Neural progenitor cell (in vitro differentiated cells): ENCODE results near the gene SETDB2. TPM values are rescaled to one million over a fixed set of nuclear protein-coding genes. Genes with fewer than 3 reads are reported as not detected.

Source experiments
- DNase-seq: peaks from one replicate; pipeline ENCODE4 v3.0.0-alpha.2; 2016; ENCODE audit warnings: low spot score
- H2AFZ ChIP-seq: fragments of 200-600 bp; sonication (generic); replicated peaks from 2 replicates; pipeline ENCODE4 v1.6.1; 2016; ENCODE audit warnings: antibody characterized with exemption
- H3F3A ChIP-seq: fragments of 200-600 bp; sonication (generic); 2 replicates; pipeline ENCODE4 v1.6.1; 2016; ENCODE audit warnings: antibody characterized with exemption, low read depth
- H3K27ac ChIP-seq: fragments of 200-600 bp; sonication (generic); 2 replicates; pipeline ENCODE4 v1.5.1; 2016; ENCODE audit warnings: mild to moderate bottlenecking
- H3K27me3 ChIP-seq: fragments of 200-600 bp; sonication (generic); 2 replicates; pipeline ENCODE4 v1.6.1; 2016; ENCODE audit warnings: mild to moderate bottlenecking, moderate library complexity
- H3K36me3 ChIP-seq: fragments of 200-600 bp; sonication (generic); 2 replicates; pipeline ENCODE4 v1.5.1; 2016
- H3K4me1 ChIP-seq: fragments of 200-600 bp; sonication (generic); 2 replicates; pipeline ENCODE4 v1.6.1; 2016; ENCODE audit warnings: mixed run types
- H3K4me2 ChIP-seq: fragments of 200-600 bp; sonication (generic); 2 replicates; pipeline ENCODE4 v1.6.1; 2016
- H3K4me3 ChIP-seq: fragments of 200-600 bp; sonication (generic); 2 replicates; pipeline ENCODE4 v1.5.1; 2016
- H3K79me2 ChIP-seq: fragments of 200-600 bp; sonication (generic); 2 replicates; pipeline ENCODE4 v1.6.1; 2016; ENCODE audit warnings: low read depth
- H3K9ac ChIP-seq: fragments of 200-600 bp; sonication (generic); 2 replicates; pipeline ENCODE4 v1.6.1; 2016
- H3K9me3 ChIP-seq: fragments of 200-600 bp; sonication (generic); 2 replicates; pipeline ENCODE4 v1.5.1; 2016; ENCODE audit warnings: low read depth
- H4K20me1 ChIP-seq: fragments of 200-600 bp; sonication (generic); 2 replicates; pipeline ENCODE4 v1.6.1; 2016; ENCODE audit warnings: low read depth
- H3K27ac Mint-ChIP-seq: 3 replicates; pipeline ENCODE4 v1.8.0; 2021; ENCODE audit warnings: mixed read lengths
- H3K27me3 Mint-ChIP-seq: 2 replicates; pipeline ENCODE4 v1.8.0; 2022; ENCODE audit warnings: low read depth, mild to moderate bottlenecking, inconsistent platforms, moderate library complexity, mixed read lengths; ENCODE audit not compliant: insufficient read depth
- H3K36me3 Mint-ChIP-seq: 3 replicates; pipeline ENCODE4 v1.8.0; 2021; ENCODE audit warnings: mixed read lengths
- H3K4me1 Mint-ChIP-seq: 3 replicates; pipeline ENCODE4 v1.8.0; 2021; ENCODE audit warnings: mixed read lengths
- H3K4me3 Mint-ChIP-seq: 3 replicates; pipeline ENCODE4 v1.8.0; 2021; ENCODE audit warnings: mild to moderate bottlenecking, moderate library complexity, mixed read lengths
- H3K9me3 Mint-ChIP-seq: 3 replicates; pipeline ENCODE4 v1.8.0; 2020; ENCODE audit warnings: mixed read lengths
- CTCF ChIP-seq: fragments of 200-600 bp; sonication (generic); IDR thresholded peaks from 2 replicates; pipeline ENCODE4 v1.5.1; 2017; ENCODE audit warnings: antibody characterized with exemption, mild to moderate bottlenecking
- EZH2 ChIP-seq: fragments of 200-600 bp; sonication (generic); IDR thresholded peaks from 2 replicates; pipeline ENCODE4 v1.6.1; 2017; ENCODE audit warnings: antibody characterized with exemption, mild to moderate bottlenecking, moderate library complexity
- EZH2phosphoT487 ChIP-seq: fragments of 200-600 bp; sonication (generic); IDR thresholded peaks from 2 replicates; pipeline ENCODE4 v1.6.1; 2017; ENCODE audit warnings: antibody characterized with exemption
- total RNA-seq: library from RNA; depleted of rRNA; stranded (reverse); fragments of >200 nt; gene quantifications from 2 replicates; pipeline ENCODE4 v1.2.3, GENCODE V29; 2015; ENCODE audit warnings: low replicate concordance

Gene SETDB2
- total RNA-seq, 1 donor from 2014 or later: 9.5 TPM

- Histone ChIP-seq H3K9me3 (no peaks in the 10 kb centered on the region), H3K9ac (no peak overlapping the region), H3K27ac (no peak overlapping the region), H4K20me1 (no peaks in the 10 kb centered on the region), H3K79me2 (no peaks in the 10 kb centered on the region), H3K27me3 (no peaks in the 10 kb centered on the region), H3F3A (no peaks in the 10 kb centered on the region), H3K4me1 (no peaks in the 10 kb centered on the region), H3K36me3 (no peaks in the 10 kb centered on the region), H3K4me2 (no peak overlapping the region), H2AFZ (no peak overlapping the region), H3K4me3 (no peak overlapping the region)
- Mint-ChIP-seq H3K27ac (no peak overlapping the region), H3K4me3 (no peak overlapping the region), H3K4me1 (peaks cover 9% of the 10 kb centered on the region), H3K27me3 (no peaks in the 10 kb centered on the region), H3K36me3 (peaks cover 31% of the 10 kb centered on the region), H3K9me3 (no peaks in the 10 kb centered on the region)
- DNase-seq: no peak
- TF ChIP-seq CTCF: no peak
- no peak for TF ChIP-seq EZH2phosphoT487
- TF ChIP-seq EZH2: no peak
These were observed 86.4 kb downstream of the SETDB2 start for GRCh38 chr13:49530457-49530856.

GRCh38 chr13:49532593-49532992 is 88.5 kb downstream of the SETDB2 start:
- no peaks in the 10 kb centered on the region for H3K9me3 ChIP-seq
- Mint-ChIP-seq H3K9me3 (no peaks in the 10 kb centered on the region), H3K4me3 (no peak overlapping the region), H3K4me1 (peaks cover 13% of the 10 kb centered on the region), H3K36me3 (peaks cover 41% of the 10 kb centered on the region), H3K27ac (no peak overlapping the region), H3K27me3 (no peaks in the 10 kb centered on the region)
- H2AFZ ChIP-seq: no peak overlapping the region
- H3K4me1 ChIP-seq: no peaks in the 10 kb centered on the region
- H3K27ac ChIP-seq: no peak overlapping the region
- TF ChIP-seq EZH2phosphoT487 (no peak), EZH2 (no peak)
- no peak overlapping the region for H3K9ac ChIP-seq
- DNase-seq: no peak
- H3F3A ChIP-seq: no peaks in the 10 kb centered on the region
- no peaks in the 10 kb centered on the region for H3K79me2 ChIP-seq
- H3K27me3 ChIP-seq: no peaks in the 10 kb centered on the region
- H4K20me1 ChIP-seq: no peaks in the 10 kb centered on the region
- no peak overlapping the region for H3K4me3 ChIP-seq
- H3K4me2 ChIP-seq: no peak overlapping the region
- H3K36me3 ChIP-seq: no peaks in the 10 kb centered on the region

- no peak for TF ChIP-seq EZH2
- TF ChIP-seq CTCF: no peak
- no peak for TF ChIP-seq EZH2phosphoT487
- H3K36me3 ChIP-seq: no peaks in the 10 kb centered on the region
- H3K9me3 Mint-ChIP-seq: no peaks in the 10 kb centered on the region
These were observed 88.9 kb downstream of the SETDB2 start for GRCh38 chr13:49533011-49533410.

GRCh38 chr13:49533591-49534269 is 89.7 kb downstream of the SETDB2 start:
- Histone ChIP-seq H3K4me3 (no peak overlapping the region), H2AFZ (no peak overlapping the region), H3K27me3 (no peaks in the 10 kb centered on the region), H3K36me3 (no peaks in the 10 kb centered on the region), H3K9me3 (no peaks in the 10 kb centered on the region), H3F3A (no peaks in the 10 kb centered on the region), H3K79me2 (no peaks in the 10 kb centered on the region), H3K4me1 (no peaks in the 10 kb centered on the region), H3K9ac (no peak overlapping the region), H3K27ac (no peak overlapping the region), H3K4me2 (no peak overlapping the region), H4K20me1 (no peaks in the 10 kb centered on the region)
- Mint-ChIP-seq H3K27me3 (no peaks in the 10 kb centered on the region), H3K4me3 (no peak overlapping the region), H3K4me1 (peaks cover 13% of the 10 kb centered on the region), H3K9me3 (no peaks in the 10 kb centered on the region), H3K27ac (no peak overlapping the region), H3K36me3 (peaks cover 44% of the 10 kb centered on the region)
- no peak for DNase-seq
- no peak for TF ChIP-seq CTCF
- TF ChIP-seq EZH2: no peak
- no peak for TF ChIP-seq EZH2phosphoT487

More at GRCh38 chr13:49533011-49533410, 88.9 kb downstream of the SETDB2 start:
- no peak overlapping the region for H3K4me3 ChIP-seq
- no peaks in the 10 kb centered on the region for H3K27me3 ChIP-seq
- H3K27ac Mint-ChIP-seq: no peak overlapping the region
- H3K4me3 Mint-ChIP-seq: no peak overlapping the region
- peaks cover 13% of the 10 kb centered on the region for H3K4me1 Mint-ChIP-seq
- no peaks in the 10 kb centered on the region for H3K79me2 ChIP-seq
- H3K27ac ChIP-seq: no peak overlapping the region
- no peaks in the 10 kb centered on the region for H4K20me1 ChIP-seq
- H3K9ac ChIP-seq: no peak overlapping the region
- DNase-seq: no peak
- no peaks in the 10 kb centered on the region for H3K4me1 ChIP-seq
- no peaks in the 10 kb centered on the region for H3F3A ChIP-seq
- no peaks in the 10 kb centered on the region for H3K9me3 ChIP-seq
- H3K36me3 Mint-ChIP-seq: peaks cover 44% of the 10 kb centered on the region
- no peak overlapping the region for H2AFZ ChIP-seq
- H3K4me2 ChIP-seq: no peak overlapping the region
- H3K27me3 Mint-ChIP-seq: no peaks in the 10 kb centered on the region
